Suppressor macrophage (primary cell): Measurements from ENCODE around the gene SH3RF2.
A peak's percentile ranks its signal among the peaks of the same experiment; 100 is the strongest.

Experiments used
- DNase-seq, 4 experiments: peaks; one replicate each; pipeline ENCODE4 v3.0.0-alpha.2; 2020 to 2022

The SH3RF2 gene

GRCh38 chr5:146042628-146043279 lies 106.4 kb downstream of the SH3RF2 start:
- no peak for DNase-seq

- no peak for DNase-seq
These were observed 107.3 kb downstream of the SH3RF2 start for GRCh38 chr5:146043722-146044121.

DNA sequence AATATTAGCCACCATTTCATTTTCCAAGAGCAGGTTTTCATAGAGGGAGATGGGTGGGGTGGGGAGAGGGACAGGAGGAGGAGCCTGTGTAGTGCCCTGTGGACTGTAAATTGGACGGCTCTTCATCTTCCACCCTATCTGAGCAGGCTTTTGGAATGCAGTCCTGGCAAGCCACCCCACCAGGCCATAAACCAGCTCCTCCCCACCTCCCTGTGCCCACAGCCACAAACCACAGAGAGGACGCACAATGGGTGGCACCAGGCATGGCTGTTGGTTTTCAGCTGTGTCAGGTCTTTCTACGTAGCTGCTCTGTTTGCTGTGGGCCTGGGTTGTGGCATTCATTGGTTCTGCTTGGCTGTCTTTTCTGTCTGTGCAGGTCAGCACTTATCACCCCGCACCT lies 111.0 kb downstream of the SH3RF2 start:
- no peak for DNase-seq

DNA sequence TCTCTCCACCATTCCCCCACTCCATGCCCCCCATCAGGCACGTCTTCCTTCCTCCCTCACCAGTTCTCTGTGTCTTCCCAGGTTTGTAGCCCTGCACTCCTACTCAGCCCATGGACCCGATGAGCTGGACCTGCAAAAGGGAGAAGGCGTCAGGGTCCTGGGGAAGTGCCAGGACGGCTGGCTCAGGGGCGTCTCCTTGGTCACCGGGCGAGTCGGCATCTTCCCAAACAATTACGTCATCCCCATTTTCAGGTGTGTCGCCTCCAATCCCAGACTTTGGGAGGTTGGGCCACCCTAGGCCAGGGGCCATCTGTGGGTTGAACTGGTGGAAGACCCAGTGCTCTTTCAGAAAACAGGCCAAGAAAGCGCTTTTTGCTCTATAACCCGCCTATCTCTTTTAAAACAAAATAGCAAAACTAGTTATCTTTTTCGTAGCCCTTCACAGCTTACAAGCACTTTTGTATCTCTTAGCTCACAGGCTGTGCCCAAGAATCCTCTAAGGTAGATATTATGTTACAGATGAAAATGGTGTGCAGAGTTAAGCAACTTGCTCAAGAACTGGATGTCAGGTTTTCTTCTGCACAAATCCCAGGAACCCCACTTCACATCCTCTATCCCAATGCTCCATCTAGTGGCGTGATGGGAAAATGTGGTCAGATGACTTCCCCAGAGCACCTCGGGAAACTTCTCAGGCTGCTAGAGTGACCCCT lies 112.8 kb downstream of the SH3RF2 start:
- DNase-seq: peak; percentile 69 to 81 (median 72)

GRCh38 chr5:146049704-146050026 lies 113.3 kb downstream of the SH3RF2 start:
- DNase-seq: no peak

DNA sequence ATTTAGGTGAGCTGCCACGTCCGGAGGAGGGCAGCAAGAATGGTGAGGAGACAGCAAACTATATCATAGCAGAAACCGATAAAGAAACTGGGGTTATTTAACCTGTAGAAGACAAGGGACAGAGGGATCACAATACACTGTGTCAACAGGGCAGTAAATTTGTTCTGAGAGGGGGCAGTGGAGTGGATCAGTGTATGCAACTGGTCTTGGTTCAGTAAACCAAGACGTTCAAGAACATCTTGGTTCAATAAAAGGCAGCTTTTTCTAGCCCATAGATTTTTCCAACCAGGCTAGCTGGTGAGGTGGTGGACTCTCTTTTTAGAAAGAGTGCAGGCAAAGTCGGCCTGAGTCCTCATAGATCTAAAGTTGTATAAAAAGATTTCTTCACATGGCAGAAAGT lies 113.7 kb downstream of the SH3RF2 start:
- DNase-seq: no peak

DNA sequence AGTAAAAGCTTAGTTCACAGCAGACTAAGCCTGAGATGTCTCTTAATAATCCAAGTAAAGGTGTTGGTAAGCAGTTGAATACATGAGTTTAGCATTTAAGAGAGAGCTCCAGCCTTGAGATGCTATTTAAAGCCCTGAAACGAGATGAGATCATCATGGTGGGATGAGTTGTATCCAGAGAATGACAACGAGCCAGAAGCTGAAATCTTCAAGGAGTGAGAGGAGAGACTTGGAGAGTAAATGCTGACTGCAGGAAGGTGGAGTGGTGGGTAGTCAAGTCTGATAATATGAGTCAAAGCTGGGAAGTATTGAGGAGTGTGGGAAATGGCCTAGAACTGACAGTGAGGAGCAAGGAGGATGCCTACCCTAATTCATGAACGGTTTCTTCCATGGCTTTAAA lies 115.3 kb downstream of the SH3RF2 start:
- DNase-seq: no peak

- no peak for DNase-seq
These were observed 116.4 kb downstream of the SH3RF2 start for GRCh38 chr5:146052780-146053179.

DNA sequence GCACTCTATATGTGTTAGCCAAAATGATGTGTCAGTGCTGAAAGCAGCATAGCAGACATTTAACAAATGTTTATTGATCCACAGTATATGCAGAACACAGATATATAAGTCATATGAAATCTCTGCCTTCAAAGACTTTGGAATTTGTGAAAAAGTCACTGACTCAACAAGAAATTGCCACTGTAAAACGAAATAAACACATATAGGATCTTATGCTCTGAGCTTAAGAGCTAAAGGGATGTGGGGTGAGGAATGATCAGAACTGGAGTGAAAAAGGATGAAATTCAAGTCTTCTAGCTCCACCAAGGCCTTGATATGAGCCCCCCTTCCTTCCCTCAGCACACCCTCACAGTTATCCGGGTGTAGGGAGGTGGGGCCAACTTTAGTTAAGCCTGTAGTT lies 119.1 kb downstream of the SH3RF2 start:
- no peak for DNase-seq

- DNase-seq: no peak
These were observed 123.3 kb downstream of the SH3RF2 start for GRCh38 chr5:146059460-146060220.

- DNase-seq: no peak
These were observed 123.8 kb downstream of the SH3RF2 start for GRCh38 chr5:146060221-146060585.

DNA sequence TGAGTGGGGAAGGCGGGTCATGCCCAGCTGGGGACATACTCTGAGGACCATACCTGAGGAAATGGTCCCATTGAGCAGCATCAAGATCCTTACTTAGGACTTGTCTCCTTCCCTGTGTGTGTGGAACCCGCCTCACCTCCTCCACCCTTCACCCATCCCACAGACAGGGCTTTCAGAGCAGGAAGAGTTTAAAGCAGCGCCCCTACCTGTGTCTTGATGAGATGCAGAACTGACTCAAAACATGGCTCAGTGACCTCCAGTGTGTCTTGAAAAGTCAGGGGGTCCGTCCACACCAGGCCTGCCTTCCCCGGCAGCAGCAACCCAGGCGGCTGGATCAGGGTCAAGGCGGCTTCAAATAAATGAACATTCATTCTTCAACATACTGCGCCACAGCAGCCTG lies 130.6 kb downstream of the SH3RF2 start:
- no peak for DNase-seq

DNA sequence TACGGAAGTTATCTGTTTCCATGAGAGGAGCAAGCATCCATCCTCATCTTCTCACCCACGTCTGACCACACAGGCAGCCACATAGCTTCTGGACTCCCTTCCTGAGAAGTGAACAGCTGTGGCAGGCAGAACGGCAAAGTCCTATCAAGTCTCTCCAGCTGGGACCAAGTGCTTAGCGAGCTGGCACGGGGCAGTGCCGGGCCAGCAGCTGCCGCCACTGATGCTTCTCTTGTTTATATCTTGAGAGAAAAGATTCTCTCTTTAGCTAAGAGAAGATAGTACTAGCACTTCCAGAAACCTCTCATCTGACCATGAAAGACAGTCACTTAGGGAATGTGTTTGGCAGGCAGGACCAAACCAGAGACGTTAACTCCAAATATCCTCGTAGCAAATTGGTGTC lies 131.8 kb downstream of the SH3RF2 start:
- no peak for DNase-seq

GRCh38 chr5:146068977-146069779 lies 132.8 kb downstream of the SH3RF2 start:
- DNase-seq: no peak

DNA sequence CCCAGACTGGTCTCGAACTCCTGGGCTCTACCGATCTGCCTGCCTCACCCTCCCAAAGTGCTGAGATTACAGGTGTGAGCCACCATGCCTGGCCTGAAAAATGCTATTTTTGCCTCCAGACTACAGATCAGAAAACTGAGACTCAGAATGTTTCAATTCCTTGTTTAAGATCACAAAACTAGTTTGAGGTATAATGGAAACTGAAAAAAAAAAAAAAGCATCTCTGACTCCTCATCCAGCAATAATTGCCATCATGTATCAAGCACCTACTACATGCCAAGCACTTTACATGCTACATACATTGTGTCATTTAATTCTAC lies 133.4 kb downstream of the SH3RF2 start:
- DNase-seq: no peak

- no peak for DNase-seq
These were observed 134.4 kb downstream of the SH3RF2 start for GRCh38 chr5:146070746-146071145.

DNA sequence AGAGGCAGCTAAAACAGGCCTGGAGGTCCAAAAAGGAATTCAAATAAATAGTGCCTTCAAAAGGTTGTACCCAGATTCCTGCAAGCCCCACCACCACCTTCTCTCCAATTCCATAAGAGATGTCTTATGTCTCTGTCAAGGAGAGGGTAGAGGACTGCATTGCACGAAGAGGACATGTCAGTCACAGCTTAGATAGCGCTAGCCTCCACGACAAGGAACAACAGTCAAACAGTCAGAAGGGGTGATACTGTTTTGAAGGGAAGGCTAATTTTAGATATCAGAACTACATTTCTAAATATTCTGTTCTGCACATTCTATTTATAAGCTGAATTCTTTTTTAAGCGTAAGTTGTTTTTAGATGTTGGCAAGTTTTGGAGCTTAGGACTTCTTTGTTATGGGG lies 134.8 kb downstream of the SH3RF2 start:
- DNase-seq: no peak

DNA sequence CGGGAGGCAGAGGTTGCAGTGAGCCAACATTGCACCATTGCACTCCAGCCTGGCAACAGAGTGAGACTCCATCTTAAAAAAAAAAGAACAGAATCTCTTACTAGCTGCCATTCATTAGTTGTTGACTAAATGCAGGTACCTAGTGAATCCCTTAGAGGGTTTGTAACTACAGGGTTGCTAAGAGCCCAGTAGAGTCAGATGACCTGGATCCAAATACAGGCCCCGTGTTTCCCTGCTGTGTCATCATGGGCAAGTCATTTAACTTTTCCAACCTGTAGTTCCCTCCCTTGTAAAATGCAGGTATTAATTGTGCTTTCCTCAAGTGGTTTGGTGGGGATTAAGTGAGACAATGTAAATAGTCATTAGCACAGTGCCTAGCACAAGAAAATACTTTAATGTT lies 136.2 kb downstream of the SH3RF2 start:
- DNase-seq: no peak

DNA sequence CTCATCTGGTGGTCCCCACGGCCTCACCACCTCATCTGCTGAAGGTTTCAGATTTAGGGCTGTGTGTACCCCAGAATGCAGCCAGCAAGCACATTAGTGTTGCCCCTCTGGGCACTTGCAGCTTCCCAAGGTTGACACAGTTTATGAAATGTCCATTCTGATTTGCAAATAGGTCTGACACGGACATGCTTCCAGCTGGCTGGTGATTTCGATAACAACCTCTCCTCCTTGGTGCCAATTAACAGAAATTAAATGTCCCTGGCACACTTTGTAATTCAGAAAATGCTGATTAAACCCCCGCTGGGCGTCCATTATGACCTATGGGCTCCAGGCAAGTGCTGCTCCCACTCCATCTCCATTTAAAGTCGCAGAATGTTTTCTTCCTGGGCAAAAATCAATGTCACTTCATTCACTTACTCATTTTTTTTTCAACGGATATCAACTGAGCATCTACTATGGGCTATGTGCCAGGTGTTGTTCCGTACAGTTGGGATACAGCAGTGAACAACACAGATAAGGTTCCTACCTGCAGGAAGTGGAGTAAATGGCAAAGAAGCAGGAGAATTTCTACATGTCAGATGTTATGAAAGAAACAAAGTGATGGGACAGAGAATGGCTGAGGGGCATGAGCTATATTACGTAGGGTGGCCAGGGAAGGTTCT lies 137.0 kb downstream of the SH3RF2 start:
- DNase-seq: no peak

DNA sequence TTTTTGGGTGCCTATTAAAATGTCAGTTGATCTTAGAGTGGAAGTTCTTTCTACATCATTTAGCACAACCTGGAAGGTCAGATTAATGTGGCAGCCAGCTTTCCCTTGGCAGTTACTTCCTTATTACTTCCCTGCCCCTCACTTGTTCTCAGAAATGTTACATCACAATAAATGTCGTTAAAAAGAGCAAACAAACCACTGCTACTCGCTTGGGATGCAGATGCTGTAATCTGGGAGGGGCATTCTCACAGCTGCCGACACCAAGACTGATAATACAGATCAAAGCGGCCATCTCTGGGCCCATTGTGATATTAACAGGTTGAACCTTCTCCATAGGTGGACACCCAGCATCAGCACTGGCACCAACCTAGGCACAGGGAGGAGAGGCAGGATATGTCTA lies 139.7 kb downstream of the SH3RF2 start:
- peak in 2 of 4 experiments; percentile 7 to 27 for DNase-seq

GRCh38 chr5:146076455-146076854 lies 140.1 kb downstream of the SH3RF2 start:
- peak in 3 of 4 experiments; percentile 5 to 22 (median 17) for DNase-seq

GRCh38 chr5:146078566-146078965 lies 142.2 kb downstream of the SH3RF2 start:
- no peak for DNase-seq
